Kasumi-1 (cell line): Measurements from ENCODE around the gene SMG6.
A peak's percentile ranks its signal among the peaks of the same experiment; 100 is the strongest.

Experiments used
- DNase-seq, 2 experiments: peaks; one replicate each; lab custom pipeline; 2025; lab: John Stamatoyannopoulos, UW

Gene SMG6

DNA sequence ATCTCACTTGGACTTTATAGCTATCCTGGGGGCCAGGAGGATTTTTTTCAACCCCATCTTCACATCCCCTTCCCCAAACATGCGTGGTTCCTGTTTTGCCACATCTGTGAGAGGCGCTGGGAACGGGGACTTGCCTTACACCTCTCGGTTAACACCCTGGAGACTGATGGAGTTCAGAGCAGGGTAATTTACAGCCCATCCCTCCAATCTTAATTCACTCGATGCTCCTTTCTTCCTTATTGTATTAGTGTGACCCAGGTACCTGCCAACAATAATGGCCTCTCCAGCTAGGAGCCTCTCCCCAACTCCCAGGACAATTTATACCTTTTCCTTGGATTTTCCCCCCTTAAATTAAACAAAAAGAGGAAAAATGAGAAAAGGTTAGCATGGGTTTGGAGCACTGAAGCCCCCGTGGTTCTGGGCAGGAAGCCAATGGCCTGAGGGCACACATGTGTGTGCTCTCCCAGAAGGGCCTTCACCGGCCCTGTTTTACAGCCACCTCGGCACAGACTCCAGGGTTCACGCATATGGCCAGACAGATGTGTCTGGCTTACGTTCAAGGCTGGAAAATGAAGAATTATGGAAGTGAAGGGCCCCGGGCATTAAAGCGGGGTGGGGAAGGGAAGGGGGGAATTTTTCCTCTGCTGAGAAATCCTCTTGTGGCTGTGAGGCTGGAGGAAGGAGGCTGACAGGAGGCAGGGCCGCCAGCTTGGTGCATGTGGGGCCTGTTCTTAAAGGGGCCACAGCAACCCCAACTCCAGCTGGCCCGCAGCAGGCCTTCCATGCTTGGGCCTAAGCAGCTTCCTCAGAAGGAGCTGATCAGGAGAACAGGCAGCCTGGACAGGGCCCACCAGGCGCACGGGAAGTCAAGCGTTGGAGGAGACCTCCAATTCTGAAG, 227.2 kb downstream of the SMG6 start:
- no peak for DNase-seq

DNA sequence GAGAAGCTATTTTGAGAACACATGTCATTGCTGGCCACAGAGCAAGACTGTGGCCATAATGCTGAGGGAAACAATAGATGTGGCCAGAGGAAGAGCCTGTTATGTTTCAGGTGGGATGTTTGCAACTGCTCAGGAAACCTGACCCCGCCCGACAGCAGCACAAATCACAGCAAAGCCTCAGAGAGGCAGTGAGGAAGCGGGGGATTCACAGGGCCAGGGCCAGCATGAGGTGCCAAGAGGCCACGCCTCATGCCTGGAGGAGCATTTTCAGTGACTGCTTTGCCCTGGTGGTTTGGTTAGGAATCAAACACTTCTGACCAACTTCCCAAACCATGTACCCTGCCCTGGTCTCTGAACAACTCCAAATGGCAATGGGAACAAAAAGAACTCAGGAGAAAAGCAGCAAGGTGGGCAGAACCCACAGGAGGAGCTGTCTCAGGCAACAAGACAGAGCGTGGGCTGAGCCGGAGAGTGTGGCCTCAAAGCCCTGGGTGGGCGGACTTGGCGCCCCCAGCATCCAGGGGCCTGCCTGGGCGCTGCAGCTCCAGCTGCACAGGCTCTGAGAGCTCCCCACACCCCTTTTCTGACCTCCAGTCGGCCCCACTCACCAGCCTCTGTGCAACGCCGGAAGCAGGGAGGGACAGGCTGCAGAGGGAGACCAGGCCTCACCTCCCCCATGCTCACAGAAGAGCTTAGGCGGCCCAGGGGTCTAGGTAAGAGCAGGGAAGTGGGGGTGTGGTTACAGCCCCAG, 228.1 kb downstream of the SMG6 start:
- peak; percentile 17 to 44 for DNase-seq

DNA sequence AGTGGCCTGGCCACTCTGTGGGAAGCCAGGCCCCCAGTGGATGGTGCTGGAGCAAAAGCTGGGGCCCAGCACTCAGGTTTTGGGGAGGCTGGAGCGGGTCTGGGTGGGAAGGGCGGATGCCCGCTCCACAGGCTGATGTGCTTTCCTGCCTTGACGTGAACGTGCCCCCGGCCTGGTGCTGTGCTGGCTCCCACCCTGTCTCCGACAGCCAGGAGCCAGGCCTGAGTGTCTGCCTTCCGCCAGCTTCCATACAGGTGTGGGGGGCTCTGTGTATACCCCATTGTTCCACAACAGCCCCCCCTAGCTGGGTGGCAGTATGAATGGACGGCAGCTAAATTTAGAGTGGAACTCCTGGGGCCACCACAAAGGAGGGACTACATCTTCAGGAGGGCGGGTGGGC, 228.7 kb downstream of the SMG6 start:
- no peak for DNase-seq

DNA sequence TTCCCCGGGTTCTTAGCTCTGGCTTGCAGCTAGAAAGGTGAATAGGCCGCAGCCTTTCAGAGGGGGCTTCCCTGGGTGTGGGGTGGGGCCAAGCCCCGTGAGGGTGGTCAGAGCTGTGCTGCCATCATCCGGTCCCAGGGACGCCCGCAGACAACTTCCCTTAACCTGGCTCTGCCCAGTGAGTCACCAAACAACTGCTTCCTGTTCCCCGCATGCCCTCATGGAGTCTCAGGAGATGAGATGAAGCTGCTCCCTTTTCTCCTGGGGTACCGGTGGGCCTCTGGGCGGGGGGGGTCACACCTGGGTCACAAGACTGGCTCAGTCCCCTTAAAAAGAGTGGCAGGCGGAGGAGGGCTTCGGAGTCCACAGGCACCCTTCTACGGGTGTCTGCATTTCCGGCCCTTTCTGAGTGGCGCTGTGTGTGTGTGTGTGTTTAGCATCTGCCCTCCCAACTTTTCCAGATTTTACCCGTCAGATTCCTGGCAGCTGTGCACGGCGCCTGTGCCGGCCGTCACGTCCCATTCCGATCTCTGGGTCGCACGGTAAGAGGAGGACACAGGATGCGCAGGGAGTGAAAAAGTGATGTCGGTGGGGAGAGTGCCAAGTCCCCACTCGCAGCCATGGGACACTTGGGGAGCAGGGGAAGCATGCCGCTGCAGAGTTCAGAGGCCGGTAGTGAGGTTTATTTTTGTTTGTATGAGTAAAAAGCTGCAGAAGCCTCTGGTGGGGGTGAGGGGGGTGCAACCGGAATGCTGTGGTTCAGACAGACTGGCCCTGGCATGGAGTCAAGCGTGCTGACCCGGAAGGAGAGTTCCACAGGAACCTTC, 231.9 kb downstream of the SMG6 start:
- peak; percentile 9 to 13 for DNase-seq

DNA sequence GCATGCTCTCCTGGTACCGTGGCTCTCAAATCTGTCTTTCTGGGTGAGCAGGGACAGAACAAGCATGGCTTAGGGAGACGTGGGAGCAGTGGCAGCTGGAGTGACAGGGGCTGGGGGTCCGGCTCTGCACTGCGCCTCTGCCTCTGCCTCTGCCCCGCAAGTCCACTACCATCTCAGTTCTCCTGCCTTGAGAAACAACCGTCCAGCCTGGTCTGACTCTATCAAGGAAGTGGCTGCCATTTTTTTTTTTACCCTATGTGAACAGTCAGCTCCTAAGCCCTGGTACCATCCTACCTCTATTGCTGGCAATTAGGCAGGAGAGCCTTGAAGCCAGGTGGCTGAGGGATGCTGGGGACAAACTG, 232.6 kb downstream of the SMG6 start:
- no peak for DNase-seq

DNA sequence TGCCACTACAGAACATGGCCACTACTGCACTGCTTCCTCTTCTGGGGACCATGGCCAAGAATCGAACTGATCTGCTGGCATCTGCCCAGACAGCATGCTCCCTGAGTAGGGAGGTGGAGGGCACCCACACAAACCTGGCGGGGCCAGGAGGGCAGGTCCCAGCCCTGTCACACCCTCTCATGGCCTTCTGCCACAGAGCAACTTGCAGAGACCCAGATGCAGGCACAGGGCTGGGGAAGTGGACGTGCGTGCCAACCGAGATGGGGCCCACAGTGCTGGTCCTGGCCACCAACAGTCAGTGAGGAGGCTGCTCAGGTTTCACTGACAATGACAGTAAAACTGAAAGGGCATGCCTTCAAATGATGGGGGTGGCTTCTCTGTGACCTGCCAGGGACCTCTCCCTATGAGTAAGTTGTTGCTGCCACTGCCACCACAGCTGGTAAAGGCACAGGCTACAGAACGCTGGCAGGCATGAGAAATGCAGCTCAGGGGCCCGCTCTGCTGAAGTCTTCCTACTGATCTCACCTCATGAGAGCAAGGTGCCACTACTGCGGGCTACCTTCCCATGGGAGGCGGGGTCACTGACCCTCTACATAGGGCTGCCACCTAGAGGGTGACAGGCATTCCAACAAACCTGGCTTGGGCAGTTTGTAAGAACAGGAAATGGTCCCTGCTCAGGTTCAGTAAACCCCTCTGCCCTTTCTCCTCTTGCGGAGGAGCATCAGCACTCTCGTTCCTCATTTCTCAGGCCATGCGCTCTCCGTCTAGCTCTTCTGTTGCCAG, 233.2 kb downstream of the SMG6 start:
- DNase-seq: no peak

DNA sequence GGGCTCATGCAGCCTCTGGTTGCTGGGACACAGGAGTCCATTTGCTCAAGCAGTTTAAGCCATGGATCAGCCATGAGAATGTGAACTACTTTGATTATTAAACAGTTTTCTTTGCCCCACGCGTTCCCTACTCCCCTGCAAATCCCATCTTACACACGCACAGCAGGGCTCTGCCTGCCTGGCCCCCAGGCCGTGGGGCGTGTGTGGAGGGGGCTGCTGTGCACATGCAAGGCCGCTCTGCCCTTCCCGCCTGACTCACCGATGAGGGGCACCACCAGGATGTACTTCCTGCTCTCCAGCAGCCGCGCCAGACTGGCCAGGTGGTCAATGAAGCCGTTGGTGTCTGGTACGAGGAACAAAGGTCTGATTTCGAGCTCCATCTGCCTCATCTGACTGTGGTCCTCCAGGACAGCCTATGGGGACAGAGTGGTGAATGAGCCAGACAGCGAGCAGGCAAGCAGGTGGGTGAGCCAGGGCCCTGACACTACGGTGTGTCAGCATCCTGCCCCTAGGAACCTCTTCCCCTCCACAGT, 235.0 kb downstream of the SMG6 start:
- no peak for DNase-seq

DNA sequence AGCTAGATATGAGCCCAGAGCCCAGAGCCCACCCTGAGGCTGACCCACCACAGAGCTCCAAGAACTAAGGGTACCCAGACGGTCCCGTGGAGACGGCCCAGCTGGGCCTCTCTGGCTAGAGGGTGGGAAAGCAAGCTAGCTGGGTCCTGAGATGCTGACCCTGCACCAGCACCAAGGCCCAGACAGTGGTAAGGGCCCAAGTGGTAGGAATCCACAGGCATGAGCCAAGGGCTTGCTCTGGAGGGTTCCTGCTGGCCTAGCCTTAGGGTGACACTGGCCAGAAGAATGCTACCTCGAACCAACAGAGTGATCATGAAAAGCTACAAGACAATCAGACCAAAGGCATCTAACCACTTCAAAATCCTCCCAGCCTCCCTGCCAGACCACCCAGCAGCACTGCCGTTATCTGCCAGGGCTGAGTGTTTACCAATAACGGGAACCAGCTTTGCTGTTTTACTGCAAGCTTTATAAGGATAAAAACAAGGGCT, 235.5 kb downstream of the SMG6 start:
- DNase-seq: no peak

DNA sequence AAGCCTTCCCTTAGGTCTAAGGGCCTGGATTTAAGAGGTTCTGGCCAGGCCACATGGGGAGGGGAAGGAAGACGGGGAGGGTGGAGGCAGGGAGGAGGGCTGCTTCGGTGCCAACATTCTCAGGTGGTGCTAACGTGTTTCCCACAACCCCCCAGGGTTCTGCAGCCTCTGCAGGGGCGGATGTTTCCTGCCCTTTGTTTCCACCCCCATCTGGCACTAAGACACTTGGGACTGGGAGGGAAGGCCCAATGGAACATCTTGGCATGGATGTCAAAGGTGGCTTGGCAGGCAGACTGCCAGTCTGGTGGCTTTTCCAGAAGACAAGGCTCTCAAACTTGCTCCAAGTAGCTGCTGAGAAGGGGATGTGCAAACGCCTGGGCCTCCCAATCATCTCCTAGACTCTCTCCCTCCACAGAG, 236.0 kb downstream of the SMG6 start:
- DNase-seq: no peak

DNA sequence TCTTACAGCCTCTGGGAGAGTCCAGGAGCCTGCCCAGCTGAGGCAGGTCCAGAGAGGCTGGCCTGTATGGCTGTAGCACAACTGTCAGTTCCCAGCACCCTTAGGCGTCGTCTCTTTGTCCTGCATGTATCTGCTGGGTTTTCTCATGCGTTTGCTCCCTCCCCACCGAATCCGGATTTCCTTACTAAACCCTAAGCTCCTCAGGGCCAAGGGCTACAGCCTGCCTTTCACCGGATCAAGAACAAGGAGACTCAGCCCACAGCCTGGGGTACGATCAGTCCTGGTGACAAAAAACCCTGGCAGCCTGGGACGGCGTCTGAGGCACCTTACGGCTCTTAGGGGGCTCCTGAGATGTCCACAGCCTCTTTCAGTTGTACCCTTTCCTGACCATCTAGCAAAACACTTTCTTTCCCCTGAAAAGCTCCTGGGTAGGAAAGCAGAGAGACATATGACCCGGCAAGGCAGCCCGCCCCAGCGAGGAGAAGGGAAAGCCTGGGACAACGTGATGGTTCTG, 236.5 kb downstream of the SMG6 start:
- DNase-seq: no peak

DNA sequence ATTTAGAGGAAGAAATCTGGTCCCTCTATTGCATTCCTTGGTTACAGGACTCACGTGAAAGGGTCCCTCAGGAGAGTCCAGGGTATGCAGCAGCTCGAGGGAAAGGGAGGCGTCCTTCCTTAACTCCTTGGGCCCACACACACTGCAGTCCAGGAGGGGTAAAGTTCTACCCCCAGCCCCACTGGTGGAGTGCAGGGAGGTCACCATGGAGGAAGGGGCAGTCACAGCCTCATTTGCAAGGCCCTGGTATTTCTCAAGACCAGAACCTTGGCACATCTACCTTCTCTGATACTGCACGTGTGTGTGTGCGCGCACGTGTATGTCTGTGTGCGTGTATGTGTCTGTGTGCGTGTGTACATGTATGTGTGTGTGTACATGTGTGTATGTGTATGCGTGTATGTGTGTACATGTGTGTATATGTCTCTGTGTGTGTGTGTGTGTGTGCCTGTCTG, 237.6 kb downstream of the SMG6 start:
- DNase-seq: no peak

DNA sequence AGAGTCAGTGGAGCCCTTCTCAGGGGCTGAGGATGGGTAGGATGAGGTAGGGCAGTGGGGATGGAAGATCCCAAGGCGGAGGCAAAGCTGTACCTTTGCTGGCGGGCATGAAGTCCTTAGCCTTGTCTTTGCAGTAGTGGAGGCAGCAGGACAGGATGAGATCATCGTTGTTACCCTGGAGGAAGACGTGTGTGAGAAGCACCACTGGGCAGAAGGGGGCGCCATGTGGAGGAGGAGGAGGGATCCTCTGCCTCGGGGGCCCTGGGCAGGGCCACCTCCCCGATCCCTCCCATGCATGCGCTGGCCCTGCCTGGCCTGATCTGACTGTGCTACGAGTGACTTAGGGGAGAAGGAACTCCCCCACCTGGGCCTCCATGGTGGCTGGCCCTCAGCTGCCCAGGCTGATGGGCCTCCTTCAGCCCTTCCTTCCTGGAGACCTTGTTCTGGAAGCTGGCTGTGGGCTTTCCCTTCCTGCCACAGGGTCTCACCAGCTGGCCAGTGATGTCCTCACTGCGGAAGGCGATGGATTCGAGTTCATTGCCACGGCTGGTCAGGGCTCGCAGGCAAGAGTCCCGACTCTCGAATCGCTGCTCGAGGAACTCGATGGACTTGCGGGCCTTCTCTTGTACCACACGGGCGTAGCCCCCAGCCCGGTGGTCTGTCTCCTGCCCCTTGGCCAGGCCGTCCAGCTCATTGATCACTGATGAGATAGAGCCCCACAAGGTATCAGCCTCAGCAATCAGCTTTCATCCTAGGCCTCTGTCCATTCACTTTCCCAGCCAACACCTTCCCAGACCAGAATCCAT, 238.4 kb downstream of the SMG6 start:
- peak; percentile 43 to 48 for DNase-seq

DNA sequence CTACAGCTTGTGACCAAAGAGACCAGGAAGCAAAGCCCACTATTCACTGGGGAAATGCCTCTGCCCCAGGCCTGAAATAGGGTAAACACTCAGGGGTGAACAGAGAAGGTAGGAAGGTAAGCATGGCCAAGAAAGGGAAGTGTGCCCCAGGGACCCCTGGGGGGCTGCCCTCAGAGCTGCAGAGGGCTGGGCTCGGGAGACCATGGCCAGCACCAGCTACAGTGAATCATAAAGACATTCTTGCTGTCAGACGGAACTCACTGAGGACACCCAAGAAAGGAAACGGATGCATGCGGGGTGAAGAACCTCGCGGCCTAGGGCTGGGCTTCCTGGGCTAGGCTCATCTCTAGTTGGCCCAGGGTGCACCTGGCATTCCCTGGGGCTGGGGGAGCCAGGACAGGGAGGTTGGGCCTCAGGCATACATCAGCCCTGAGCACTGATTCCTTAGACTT, 239.0 kb downstream of the SMG6 start:
- DNase-seq: no peak

DNA sequence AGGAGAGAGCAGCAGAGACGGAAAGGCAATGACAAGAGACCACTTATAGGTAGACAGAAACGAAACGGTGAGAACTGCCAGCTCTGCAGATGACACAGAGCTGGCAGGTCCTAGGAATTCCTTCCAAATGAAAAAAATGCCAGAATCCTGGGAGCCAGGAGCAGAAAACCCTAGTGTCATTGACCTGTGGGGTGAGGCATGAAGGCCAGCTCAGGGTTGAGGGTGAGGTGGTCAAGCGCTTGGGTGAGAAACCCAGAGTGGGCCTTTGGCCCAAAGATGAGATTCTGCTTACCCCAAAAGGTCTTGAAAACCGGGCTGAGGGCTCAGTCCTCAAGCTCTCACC, 239.5 kb downstream of the SMG6 start:
- no peak for DNase-seq

DNA sequence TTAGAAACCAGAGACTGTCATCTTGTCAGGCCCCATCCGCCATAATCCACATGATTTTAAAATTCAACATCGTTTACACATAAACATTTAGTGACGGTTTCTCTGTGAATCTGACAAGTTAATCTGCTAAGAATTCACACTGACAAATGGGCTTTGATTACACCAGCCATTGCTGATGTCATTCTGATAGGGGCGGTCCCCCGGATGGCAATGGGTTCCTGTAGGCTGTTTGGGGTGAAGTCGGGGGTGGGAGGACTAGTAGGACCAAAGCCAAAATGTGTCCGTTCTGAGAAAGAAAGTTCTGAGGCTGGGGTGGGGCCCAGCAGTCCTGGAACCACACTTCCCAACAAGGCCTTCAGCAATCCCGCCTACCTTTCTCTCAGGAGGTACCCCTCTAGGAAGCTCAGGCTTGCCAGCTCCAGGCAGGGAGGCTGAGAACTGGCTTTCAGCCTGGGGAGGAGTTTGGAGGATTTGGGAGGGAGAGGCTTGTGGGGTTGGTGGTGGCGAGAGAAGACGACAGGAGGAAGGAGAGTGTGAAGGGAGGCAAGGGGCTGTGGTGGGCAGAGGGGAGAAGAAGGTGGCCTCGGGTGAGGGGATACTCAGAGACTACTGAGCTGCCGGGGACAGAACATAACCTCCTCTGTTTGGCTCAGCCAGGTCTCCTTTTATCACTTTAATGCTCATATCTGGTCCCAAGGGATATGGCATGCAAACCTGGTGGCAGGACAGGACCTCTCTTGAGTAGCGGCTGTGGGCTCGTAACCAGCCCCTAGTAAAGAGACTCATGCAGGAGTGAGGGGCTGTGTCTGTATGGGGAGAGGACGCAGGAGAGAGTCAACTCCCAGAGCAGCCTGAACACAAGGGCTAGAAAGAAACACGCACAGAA, 240.1 kb downstream of the SMG6 start:
- DNase-seq: no peak

DNA sequence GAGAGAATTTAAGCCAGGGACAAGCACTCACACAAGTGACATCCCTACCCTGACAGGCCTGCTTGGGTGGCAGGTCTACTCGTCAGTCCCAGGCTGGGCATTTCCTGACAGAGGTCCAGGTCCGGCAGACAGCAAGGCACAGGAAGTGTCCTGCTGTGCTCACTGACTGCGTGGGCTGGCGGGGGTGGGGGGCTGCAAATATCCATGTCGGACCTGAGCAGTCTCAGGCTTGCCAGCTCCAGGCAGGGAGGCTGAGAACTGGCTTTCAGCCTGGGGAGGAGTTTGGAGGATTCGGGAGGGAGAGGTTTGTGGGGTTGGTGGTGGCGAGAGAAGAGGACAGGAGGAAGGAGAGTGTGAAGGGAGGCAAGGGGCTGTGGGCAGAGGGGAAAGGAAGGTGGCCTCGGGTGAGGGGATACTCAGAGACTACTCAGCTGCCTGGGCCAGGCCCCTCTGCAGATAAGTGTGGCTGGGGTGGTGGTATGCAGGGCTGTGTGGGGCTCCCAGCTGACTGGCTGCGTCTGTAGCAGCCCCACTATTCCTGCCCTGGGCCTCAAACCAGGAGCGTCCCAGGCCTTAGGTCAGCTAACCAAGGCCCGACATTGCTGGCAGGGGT, 240.9 kb downstream of the SMG6 start:
- no peak for DNase-seq

DNA sequence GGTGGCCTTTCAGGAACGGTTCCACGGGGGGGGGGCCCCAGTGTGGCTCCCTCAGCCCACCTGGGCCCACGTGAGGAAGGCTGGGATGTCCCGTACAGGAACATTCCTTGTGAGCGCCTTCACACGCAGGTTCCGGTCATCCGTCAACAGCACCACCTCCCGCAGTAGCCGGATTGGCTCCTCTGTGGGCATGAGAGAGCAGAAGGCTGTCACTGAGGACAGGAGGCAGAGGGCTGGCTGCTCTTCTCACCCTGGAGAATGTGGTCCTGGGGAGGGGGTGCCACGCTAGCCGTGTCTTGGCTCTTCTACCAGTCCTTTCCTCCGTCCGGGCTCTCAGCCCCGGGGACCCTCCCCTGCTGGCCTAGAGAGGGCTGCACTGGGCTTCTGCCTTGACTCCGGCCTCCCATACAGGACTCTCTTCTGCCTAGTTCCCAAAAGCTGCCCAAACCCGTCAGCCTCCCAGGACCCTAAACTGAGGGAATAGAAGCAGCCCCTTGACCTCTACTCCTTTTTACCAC, 242.1 kb downstream of the SMG6 start:
- DNase-seq: no peak

DNA sequence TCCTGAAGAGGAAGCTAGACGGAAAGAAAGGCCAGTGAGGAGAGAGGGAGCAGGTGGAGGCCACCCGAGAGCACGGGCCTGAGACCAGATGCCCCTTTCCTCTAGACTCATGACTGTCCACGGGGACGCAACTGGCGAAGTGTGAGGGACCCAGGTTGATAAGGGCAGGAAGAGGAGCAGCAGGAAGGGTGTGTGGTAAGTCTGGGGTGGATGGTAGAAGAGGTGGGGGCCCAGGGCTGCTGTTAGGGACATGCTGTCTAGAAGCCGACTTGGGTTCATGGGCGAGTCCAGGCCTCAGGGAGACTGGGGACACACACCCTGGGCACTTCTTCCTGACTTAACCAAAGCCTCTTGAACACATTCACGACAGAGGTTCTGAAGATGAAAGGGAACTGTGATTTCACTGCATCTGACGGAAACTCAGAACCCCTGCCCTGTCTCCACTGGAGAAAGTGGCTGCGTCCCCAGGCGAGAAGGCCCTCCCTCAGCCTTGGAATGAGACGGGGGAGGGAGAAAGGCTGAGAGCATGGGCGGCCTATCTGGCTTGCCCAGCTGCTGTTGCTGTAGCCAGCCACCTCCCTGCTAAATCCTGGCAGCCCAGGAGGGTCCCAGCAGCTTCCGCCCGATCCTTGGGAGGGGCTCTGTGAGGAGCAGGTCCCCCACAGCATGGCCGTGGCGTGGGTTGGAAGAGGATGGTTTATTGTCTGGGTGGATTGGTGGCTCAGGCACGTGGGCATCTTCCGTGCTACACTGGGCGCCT, 242.7 kb downstream of the SMG6 start:
- DNase-seq: no peak
